DOHH2 (cell line): ENCODE data around the gene XPO6.
A peak's percentile ranks its signal among the peaks of the same experiment; 100 is the strongest.

Source experiments
- H3F3A ChIP-seq: fragments of 200-600 bp; sonication (generic), shearing (Covaris generic); 2 replicates; pipeline ENCODE4 v1.6.0; 2016; ENCODE audit warnings: antibody characterized with exemption, mild to moderate bottlenecking; ENCODE audit not compliant: control insufficient read depth, insufficient read depth
- H3K27ac ChIP-seq: fragments of 200-600 bp; sonication (generic); 2 replicates; pipeline ENCODE4 v1.5.1; 2014; ENCODE audit warnings: low read depth, mild to moderate bottlenecking, low read length, moderate library complexity
- H3K27me3 ChIP-seq: fragments of 200-600 bp; sonication (generic); 2 replicates; pipeline ENCODE4 v1.6.1; 2014; ENCODE audit warnings: mild to moderate bottlenecking, low read length, mixed read lengths; ENCODE audit not compliant: control insufficient read depth
- H3K36me3 ChIP-seq: fragments of 200-600 bp; sonication (generic); 2 replicates; pipeline ENCODE4 v1.6.1; 2014; ENCODE audit warnings: mild to moderate bottlenecking, low read length, moderate library complexity, mixed read lengths; ENCODE audit not compliant: control insufficient read depth
- H3K4me1 ChIP-seq: fragments of 200-600 bp; sonication (generic); 2 replicates; pipeline ENCODE4 v1.6.1; 2014; ENCODE audit warnings: mild to moderate bottlenecking, low read length, mixed read lengths; ENCODE audit not compliant: control insufficient read depth
- H3K4me2 ChIP-seq: fragments of 200-600 bp; sonication (generic); 2 replicates; pipeline ENCODE4 v1.6.0; 2014; ENCODE audit warnings: mild to moderate bottlenecking, low read length, moderate library complexity
- H3K4me3 ChIP-seq: fragments of 200-600 bp; sonication (generic); 2 replicates; pipeline ENCODE4 v1.5.1; 2014; ENCODE audit warnings: mild to moderate bottlenecking, low read length, mixed read lengths
- H3K79me2 ChIP-seq: fragments of 200-600 bp; sonication (generic); 2 replicates; pipeline ENCODE4 v1.6.1; 2014; ENCODE audit warnings: mild to moderate bottlenecking, low read length, mixed read lengths; ENCODE audit not compliant: control insufficient read depth
- H3K9me2 ChIP-seq: fragments of 200-600 bp; sonication (generic); replicated peaks from 2 replicates; pipeline ENCODE4 v1.6.1; 2014; ENCODE audit warnings: mild to moderate bottlenecking, low read length, mixed read lengths; ENCODE audit not compliant: control insufficient read depth
- H3K9me3 ChIP-seq: fragments of 200-600 bp; sonication (generic); 2 replicates; pipeline ENCODE4 v1.6.1; 2014; ENCODE audit warnings: antibody characterized with exemption, low read length, mixed read lengths; ENCODE audit not compliant: control insufficient read depth, insufficient read depth
- H4K20me1 ChIP-seq: fragments of 200-600 bp; sonication (generic); 2 replicates; pipeline ENCODE4 v1.6.0; 2014; ENCODE audit warnings: low read depth, mild to moderate bottlenecking, antibody characterized with exemption, low read length, moderate library complexity; ENCODE audit not compliant: control insufficient read depth, insufficient read depth
- CTCF ChIP-seq: fragments of 200-600 bp; sonication (generic); IDR thresholded peaks from one replicate; pipeline ENCODE4 v1.5.1; 2014; ENCODE audit warnings: antibody characterized with exemption, mild to moderate bottlenecking, low read depth, low read length; ENCODE audit not compliant: poor library complexity, severe bottlenecking
- EZH2phosphoT487 ChIP-seq: fragments of 200-600 bp; sonication (generic); IDR thresholded peaks from 2 replicates; pipeline ENCODE4 v1.6.1; 2017; ENCODE audit warnings: borderline replicate concordance, mild to moderate bottlenecking, antibody characterized with exemption, low read length, moderate library complexity, mixed read lengths

Gene XPO6

DNA sequence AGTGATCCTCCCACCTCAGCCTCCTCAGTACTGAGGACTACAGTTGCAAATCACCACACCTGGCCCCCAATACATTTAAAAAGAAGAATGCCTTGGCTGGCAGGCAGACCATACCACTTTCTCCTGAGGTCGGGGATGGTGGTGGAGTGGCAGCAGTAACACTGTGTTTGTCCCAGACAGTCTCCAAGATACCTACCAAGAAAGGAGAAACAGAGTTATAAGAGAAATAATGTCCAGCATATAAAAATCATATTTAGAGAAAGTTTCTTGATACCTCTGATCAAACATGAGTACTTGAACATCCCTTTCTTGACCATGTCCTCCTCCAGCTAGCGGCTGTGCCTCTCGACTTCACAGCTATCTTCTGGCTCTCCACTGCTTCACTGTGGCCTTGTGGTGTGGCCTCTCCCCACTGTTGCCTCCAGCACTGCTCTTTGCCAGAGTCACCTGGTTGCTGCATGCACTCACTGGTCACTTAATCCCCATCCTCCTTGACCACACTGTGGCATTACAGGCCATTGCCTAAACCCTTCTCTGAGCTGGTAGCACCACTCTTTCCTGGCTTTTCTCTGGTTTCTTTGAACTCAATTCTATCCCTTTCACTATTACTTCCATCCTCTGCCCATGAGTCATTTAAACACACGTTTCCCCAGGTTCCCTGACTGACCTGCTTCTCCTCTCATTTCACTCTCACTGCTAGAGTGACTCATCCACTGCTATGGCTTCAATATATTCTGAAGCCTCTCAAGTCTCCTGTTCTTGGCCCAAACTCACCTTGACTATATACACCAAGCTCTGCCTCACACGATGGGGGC lies 45.2 kb downstream of the XPO6 start:
- H3F3A ChIP-seq: peaks cover 7% of the 10 kb centered on the region; the same call in 1 of the 2 replicates
- H3K9me3 ChIP-seq: no peaks in the 10 kb centered on the region
- peak overlapping the region; percentile 19; the same call in 1 of the 2 replicates for H3K4me2 ChIP-seq
- 0 out of 2 replicates have a peak, but pooled peaks cover 8% of the 10 kb centered on the region for H4K20me1 ChIP-seq
- peaks cover 26% of the 10 kb centered on the region for H3K4me1 ChIP-seq
- H3K27me3 ChIP-seq: no peaks in the 10 kb centered on the region
- no peak overlapping the region for H3K4me3 ChIP-seq
- H3K27ac ChIP-seq: peak overlapping the region; percentile 32
- peaks cover 86% of the 10 kb centered on the region for H3K36me3 ChIP-seq
- H3K9me2 ChIP-seq: no peaks in the 10 kb centered on the region
- TF ChIP-seq EZH2phosphoT487 (no peak), CTCF (no peak)
- peaks cover 53% of the 10 kb centered on the region for H3K79me2 ChIP-seq

GRCh38 chr16:28165598-28165997 lies 46.2 kb downstream of the XPO6 start:
- peaks cover 63% of the 10 kb centered on the region for H3K79me2 ChIP-seq
- H3K4me2 ChIP-seq: peak overlapping the region; percentile 19
- no peak overlapping the region for H3K4me3 ChIP-seq
- TF ChIP-seq CTCF (no peak), EZH2phosphoT487 (no peak)
- 0 out of 2 replicates have a peak, but pooled peaks cover 8% of the 10 kb centered on the region for H4K20me1 ChIP-seq
- H3K27ac ChIP-seq: peak overlapping the region; percentile 32
- H3K27me3 ChIP-seq: no peaks in the 10 kb centered on the region
- H3K9me2 ChIP-seq: no peaks in the 10 kb centered on the region
- no peaks in the 10 kb centered on the region for H3K9me3 ChIP-seq
- H3K36me3 ChIP-seq: peaks cover 93% of the 10 kb centered on the region
- H3K4me1 ChIP-seq: peaks cover 26% of the 10 kb centered on the region
- H3F3A ChIP-seq: peaks cover 7% of the 10 kb centered on the region; the same call in 1 of the 2 replicates

GRCh38 chr16:28164140-28164539 lies 47.6 kb downstream of the XPO6 start:
- Histone ChIP-seq H3K27ac (no peak overlapping the region), H3K9me2 (no peaks in the 10 kb centered on the region), H3K79me2 (peaks cover 70% of the 10 kb centered on the region), H3K36me3 (peaks cover 82% of the 10 kb centered on the region), H3K9me3 (no peaks in the 10 kb centered on the region), H3K4me1 (peaks cover 25% of the 10 kb centered on the region), H3K4me2 (no peak overlapping the region), H3K27me3 (no peaks in the 10 kb centered on the region), H3F3A (peaks cover 7% of the 10 kb centered on the region; the same call in 1 of the 2 replicates), H4K20me1 (0 out of 2 replicates have a peak, but pooled peaks cover 8% of the 10 kb centered on the region), H3K4me3 (no peak overlapping the region)
- TF ChIP-seq EZH2phosphoT487: no peak
- TF ChIP-seq CTCF: no peak
